Activated CD8-positive, alpha-beta memory T cell treated with anti-CD3 and anti-CD28 coated beads, Interleukin-2, amount 50 U/mL, for 48 hours (primary cell): ENCODE data around the gene USP19.

Experiments
- DNase-seq: peaks from one replicate; pipeline ENCODE4 v3.0.0-alpha.2; 2020

The USP19 gene

DNA sequence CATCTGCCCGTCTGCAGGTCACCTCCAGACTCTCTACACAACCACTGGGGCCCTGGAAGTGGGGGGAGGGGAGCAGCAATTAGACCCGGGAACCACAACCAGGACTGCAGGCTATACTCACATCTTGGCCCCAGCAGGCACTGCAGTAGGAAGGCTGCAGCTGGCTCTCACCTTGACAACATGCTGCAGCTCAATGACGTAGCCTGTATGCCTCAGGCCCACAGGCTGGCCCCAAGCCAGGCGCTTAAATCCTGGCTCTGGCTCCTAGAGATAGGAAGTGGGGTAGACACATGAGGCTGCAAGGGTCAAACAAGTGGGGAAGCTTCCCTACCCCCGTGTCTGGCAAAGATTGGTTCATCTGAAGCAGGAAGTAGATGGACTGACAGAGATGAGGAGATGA lies 22.2 kb downstream of the USP19 start:
- DNase-seq, result no peak

DNA sequence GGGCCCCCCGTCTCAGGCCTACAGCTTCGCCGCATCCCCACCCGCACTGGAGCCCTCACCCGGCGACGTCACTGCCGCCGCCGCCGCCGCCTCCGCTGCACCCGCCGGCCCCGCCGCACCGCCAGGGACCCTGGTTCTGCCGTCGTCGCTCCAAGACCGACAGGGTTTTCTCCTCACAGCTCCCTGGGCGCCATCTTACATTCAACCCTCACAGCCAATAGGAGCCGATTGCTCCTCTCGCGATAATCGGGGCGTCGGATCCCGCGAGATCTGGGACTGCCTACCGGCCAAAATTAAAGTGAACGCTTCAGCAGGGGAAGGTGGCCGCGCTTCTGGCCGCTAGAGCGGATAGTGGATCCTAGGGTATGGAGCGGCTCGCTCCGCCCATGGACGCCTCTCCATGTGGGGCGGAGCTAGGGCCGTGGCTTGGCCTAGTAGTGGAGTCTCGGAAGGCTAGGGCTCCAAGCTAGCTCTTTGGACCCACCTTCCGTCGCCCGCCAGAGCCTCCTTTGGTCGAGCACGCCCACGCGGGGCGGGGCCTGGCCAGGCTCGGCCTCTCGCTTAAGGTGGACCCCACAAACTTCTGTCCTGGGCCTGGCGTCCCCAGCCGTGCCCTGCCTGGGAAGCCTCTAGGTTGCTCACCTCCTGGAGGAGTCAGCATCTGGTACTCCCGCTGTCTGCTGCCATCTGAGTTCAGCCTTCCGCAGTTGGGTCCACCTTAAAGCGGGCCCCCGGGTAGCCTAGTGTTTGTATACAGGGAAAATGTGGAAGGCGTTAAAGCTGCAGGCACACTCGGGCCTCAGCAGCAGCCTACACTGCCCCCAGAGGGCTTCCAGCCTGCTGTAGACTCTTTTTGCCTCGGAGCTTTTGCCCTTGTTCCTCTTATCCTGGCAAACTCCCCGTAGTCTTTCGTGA lies 26.5 kb downstream of the USP19 start, which contains the start of gene QRICH1:
QRICH1 (minus strand) TSS at position 219 of the 915 bp plus-strand sequence. CDS start 17,054 bp downstream, outside the sequence.
- DNase-seq, result peak; percentile 97

DNA sequence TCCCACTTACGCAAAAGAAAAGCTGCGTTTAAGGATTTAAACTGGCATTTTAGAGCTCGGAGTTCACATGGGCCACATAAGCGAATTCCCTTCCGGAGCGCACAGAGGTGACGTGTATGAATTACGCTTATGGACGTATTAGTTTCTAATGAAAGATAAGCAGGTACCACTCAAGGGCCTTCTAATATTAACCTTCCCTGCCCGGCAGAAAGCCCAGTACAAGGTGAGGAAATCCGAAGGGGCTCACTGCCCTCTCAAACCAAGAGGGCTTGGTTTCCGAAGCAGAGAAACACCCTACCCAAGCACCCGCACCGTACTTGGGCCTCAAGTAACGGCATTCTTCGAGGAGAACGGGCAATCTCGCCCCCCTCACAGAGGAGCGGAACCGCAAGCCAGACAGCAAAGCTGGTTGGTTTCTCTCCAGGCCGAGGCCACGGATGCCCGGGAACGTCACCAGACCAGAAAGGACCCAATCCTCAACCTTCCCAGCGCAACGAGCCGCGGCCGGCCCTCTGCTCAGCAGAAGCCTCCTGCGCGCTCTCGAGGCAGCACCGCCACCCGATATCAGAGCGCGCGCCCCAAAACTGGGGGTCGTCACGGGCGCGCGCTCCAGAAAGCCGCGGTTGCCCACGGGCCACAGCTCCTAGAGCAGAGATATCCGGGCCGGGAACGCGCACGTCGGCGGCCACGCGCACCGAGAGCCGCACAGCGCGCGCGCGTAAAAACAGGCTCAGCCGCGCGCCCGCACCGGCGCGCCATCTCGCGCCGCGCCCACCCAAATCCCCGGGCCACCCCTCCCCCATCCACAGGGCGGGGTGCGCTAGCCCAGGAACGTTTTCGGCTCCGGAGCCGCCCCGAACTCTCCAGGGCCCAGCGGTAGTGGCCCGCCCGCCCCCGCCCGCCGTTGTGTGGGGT lies 27.4 kb downstream of the USP19 start:
- DNase-seq, result peak; percentile 92

DNA sequence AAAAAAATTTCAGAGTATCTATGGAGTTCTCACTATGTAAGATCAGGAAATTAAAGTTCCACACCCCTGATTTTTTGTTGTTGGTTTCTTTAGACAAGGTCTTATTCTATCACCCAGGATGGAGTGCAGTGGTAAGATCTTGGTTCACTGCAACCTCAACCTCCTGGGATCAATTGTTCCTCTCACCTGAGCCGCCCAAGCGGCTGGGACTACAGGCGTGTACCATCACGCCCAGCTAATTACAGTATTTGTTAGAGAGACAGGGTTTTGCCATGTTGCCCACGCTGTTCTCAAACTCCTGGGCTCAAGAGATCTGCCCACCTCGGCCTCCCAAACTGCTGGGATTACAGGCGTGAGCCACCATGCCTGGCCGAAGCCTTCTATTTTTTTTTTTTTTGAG lies 39.2 kb downstream of the USP19 start:
- DNase-seq, result no peak

DNA sequence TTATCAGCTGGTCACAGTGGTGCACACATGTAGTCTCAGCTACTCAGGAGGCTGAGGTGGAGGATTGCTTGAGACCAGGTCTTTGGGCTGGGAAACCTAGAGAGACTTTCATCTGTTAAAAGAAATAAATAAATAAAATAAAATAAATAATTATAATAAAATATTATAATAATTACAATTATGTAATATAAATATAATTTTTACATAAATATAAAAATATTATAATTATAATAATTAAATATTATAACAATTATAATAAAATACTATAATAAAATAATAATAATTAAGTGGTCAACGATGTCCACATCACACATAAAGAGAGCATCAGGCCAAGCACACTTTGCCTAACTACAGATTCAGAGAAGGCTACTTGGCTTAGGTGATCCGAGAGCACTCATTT lies 41.4 kb downstream of the USP19 start:
- DNase-seq, result no peak

DNA sequence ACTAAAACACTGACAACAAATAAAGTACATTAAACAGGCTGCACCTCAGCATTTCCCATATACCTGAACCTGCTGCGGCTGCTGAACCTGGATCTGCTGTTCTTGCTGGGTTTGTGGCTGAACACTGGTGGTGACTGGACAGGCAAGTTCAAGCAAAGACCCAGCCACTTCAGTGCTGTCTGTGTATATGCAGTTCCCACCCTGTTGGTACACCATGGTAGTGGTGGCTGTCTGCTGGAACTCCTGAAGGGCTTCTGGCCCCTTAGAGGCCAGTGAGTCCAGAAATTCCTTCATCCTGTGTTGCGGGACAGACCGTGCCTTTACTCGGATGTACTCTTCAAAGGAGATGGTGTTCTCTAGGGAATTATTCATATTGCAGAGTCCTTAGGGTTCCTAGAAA lies 44.0 kb downstream of the USP19 start:
- DNase-seq, result no peak

GRCh38 chr3:49076116-49076515 lies 44.5 kb downstream of the USP19 start:
- DNase-seq, result no peak
